ENCODE data around the gene SLC4A3. TPM values are rescaled to one million over a fixed set of nuclear protein-coding genes. Genes with fewer than 3 reads are reported as not detected.

The SLC4A3 gene
- total RNA-seq, 4 donors from 2014 or later: 10.4 to 30.6 (median 12.4) TPM

DNA sequence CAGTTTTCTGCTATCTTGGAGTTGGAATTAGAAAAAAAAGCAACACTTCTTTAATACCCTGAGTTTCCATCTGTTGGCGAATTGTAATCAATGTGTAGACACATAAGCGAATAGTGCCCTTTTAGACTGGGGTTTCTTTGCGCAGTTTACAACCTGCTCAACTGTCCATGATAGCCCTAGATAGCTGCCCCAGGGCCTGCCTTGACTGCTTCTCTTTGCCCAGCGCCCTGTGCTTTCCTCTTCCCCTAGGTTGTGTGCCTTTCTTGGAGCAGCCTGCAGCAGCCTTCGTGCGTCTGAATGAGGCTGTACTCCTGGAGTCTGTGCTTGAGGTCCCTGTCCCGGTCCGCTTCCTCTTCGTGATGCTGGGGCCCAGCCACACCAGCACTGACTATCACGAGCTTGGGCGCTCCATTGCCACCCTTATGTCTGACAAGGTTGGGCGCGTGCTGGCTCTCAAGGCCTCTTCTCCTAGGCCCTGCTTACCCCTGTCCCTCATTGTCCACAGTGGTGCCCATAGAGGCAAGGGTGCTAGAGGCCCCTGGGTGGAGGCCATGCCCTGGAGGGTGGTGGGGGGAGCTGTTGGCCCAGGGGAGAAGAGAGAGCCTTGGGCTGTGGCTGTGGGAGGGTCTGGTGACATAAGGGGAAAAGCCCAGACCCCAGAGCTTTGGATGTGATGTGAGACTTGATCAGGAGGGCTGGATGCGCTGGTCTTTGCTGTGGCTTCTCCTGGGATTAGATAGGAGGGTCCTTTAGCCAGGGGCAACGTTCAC lies 6.9 kb downstream of the SLC4A3 start:
- 87 to 92% methylated on average over 4 to 10 of the region's 15 CpGs for WGBS, 2 donors (ENCODE audit: low coverage in 1 of 2)
- TF ChIP-seq POLR2A (IDR thresholded peaks at IDR 0.05): no peak
- no peak for TF ChIP-seq CTCF (IDR thresholded peaks at IDR 0.05)
- TF ChIP-seq EP300 (IDR thresholded peaks at IDR 0.05): no peak
- no peak for TF ChIP-seq POLR2AphosphoS5 (IDR thresholded peaks at IDR 0.05)
- H3K36me3 ChIP-seq: peaks cover 0 to 48% of the 10 kb centered on the region in 2 donors
- H3K27ac ChIP-seq: no peak overlapping the region
- H3K27me3 ChIP-seq: no peaks in the 10 kb centered on the region
- ATAC-seq: no peak
- no peak overlapping the region for H3K4me3 ChIP-seq
- H3K4me1 ChIP-seq: no peaks in the 10 kb centered on the region
- H3K9me3 ChIP-seq: no peaks in the 10 kb centered on the region

GRCh38 chr2:219634951-219635751 lies 7.7 kb downstream of the SLC4A3 start:
- Histone ChIP-seq H3K4me1 (no peaks in the 10 kb centered on the region), H3K36me3 (peaks cover 0 to 51% of the 10 kb centered on the region in 2 donors), H3K27ac (no peak overlapping the region), H3K9me3 (no peaks in the 10 kb centered on the region), H3K27me3 (no peaks in the 10 kb centered on the region), H3K4me3 (no peak overlapping the region)
- 67% methylated on average over 1 of the region's 22 CpGs; no CpG with 5 or more reads in 1 of the 2 donors for WGBS, 2 donors (ENCODE audit: low coverage in 1 of 2)
- no peak for ATAC-seq
- TF ChIP-seq POLR2AphosphoS5 (IDR thresholded peaks at IDR 0.05) (no peak), CTCF (IDR thresholded peaks at IDR 0.05) (no peak), POLR2A (IDR thresholded peaks at IDR 0.05) (no peak), EP300 (IDR thresholded peaks at IDR 0.05) (no peak)

DNA sequence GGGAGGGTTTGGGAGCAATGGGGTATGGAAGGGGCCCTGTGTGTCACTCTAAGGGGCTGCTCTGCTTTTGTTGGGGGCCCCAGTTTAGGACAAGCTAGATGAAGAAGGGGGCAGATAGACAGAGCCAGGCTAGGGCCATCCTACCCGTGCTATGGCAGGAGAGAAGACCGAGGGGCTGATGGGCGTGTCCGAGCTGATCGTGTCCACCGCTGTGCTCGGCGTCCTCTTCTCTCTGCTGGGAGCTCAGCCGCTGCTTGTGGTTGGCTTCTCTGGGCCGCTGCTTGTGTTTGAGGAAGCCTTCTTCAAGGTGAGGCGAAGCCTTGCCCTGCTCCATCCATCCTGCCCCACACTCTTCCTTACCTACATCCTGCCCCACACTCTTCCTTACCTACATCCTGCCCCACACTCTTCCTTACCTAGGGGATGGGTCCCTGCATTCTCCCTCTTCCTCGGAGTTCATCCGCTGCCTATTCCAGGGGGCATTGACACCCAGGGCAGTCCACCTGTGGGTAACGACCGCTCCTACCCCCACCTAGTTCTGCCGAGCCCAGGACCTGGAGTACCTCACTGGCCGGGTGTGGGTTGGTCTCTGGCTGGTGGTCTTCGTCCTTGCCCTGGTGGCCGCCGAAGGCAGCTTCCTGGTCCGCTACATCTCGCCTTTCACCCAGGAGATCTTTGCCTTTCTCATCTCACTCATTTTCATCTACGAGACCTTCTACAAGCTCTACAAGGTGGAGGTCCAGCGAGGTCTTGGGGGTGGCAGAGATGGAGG lies 8.9 kb downstream of the SLC4A3 start:
- TF ChIP-seq POLR2A (IDR thresholded peaks at IDR 0.05) (no peak), CTCF (IDR thresholded peaks at IDR 0.05) (no peak), POLR2AphosphoS5 (IDR thresholded peaks at IDR 0.05) (no peak), EP300 (IDR thresholded peaks at IDR 0.05) (no peak)
- ATAC-seq: no peak
- Histone ChIP-seq H3K27me3 (no peaks in the 10 kb centered on the region), H3K27ac (no peak overlapping the region), H3K4me3 (no peak overlapping the region), H3K4me1 (no peaks in the 10 kb centered on the region), H3K9me3 (no peaks in the 10 kb centered on the region), H3K36me3 (peaks cover 0 to 51% of the 10 kb centered on the region in 2 donors)
- 50 to 93% methylated on average over 2 to 7 of the region's 24 CpGs for WGBS, 2 donors (ENCODE audit: low coverage in 1 of 2)

- 66 to 80% methylated on average over 3 to 4 of the region's 13 CpGs for WGBS, 2 donors (ENCODE audit: low coverage in 1 of 2)
- Histone ChIP-seq H3K4me3 (no peak overlapping the region), H3K4me1 (peaks cover 0 to 5% (median 0%) of the 10 kb centered on the region in 3 donors), H3K27me3 (no peaks in the 10 kb centered on the region), H3K27ac (no peak overlapping the region), H3K9me3 (no peaks in the 10 kb centered on the region), H3K36me3 (peaks cover 0 to 47% of the 10 kb centered on the region in 2 donors)
- TF ChIP-seq POLR2A (IDR thresholded peaks at IDR 0.05) (no peak), POLR2AphosphoS5 (IDR thresholded peaks at IDR 0.05) (no peak), CTCF (IDR thresholded peaks at IDR 0.05) (no peak), EP300 (IDR thresholded peaks at IDR 0.05) (no peak)
- no peak for ATAC-seq
Observed at GRCh38 chr2:219636941-219637841, 9.8 kb downstream of the SLC4A3 start.

All from gastroesophageal sphincter (tissue), 4 donors.